Stimulated activated CD4-positive, alpha-beta T cell treated with anti-CD3 and anti-CD28 coated beads, Interleukin-4, amount 100 ng/mL, for 4 hours (primary cell): ENCODE data around the gene OMA1.

Experiments
- DNase-seq, 2 experiments: peaks; one replicate each; pipeline ENCODE4 v3.0.0-alpha.2; 2020

Gene OMA1

DNA sequence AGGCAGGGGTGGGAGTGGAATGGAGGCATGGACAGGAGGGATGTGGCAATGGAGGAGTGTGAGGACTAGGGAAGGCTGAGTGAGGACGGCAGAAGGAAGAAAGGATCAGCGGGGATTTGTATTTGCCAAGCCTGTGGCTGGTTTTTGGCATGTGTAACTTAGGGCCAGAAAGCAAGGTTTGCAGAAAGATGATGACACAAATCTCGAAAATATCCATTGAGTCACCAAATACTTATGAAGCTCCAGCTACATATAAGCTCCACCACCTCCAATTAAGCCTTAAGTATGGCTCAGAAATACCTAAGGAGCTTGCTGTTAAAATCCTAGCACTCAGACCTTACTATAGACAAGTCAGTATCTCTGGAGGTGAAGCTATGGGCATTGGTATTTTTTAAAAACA, 90.1 kb downstream of the OMA1 start:
- no peak for DNase-seq

- DNase-seq = no peak
These were observed 91.7 kb downstream of the OMA1 start for GRCh38 chr1:58454807-58455206.

GRCh38 chr1:58454385-58454784, 92.1 kb downstream of the OMA1 start:
- no peak for DNase-seq

GRCh38 chr1:58451560-58452191, 94.8 kb downstream of the OMA1 start:
- DNase-seq = no peak

- DNase-seq = no peak
These were observed 98.6 kb downstream of the OMA1 start for GRCh38 chr1:58447886-58448285.

DNA sequence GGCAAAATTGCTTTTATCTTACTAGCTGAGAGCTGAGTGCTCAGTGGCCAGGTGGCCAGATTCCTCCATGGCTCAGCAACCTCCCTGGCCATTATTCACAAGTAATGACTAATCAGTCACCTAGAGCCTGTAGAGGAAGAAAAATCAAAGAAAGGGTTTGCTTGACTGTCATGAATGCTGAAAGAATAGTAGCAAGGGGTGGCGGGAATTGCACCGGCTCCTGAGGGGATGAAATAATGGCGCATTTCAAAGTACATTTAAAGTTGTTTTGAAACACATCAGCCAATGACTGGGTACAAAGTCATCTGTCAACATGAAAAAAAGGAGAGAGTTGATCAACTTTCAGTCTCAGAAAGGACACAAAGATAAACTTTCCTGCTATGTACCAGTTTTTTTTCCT, 99.5 kb downstream of the OMA1 start:
- no peak for DNase-seq

- DNase-seq = no peak
These were observed 100.2 kb downstream of the OMA1 start for GRCh38 chr1:58446368-58446767.

DNA sequence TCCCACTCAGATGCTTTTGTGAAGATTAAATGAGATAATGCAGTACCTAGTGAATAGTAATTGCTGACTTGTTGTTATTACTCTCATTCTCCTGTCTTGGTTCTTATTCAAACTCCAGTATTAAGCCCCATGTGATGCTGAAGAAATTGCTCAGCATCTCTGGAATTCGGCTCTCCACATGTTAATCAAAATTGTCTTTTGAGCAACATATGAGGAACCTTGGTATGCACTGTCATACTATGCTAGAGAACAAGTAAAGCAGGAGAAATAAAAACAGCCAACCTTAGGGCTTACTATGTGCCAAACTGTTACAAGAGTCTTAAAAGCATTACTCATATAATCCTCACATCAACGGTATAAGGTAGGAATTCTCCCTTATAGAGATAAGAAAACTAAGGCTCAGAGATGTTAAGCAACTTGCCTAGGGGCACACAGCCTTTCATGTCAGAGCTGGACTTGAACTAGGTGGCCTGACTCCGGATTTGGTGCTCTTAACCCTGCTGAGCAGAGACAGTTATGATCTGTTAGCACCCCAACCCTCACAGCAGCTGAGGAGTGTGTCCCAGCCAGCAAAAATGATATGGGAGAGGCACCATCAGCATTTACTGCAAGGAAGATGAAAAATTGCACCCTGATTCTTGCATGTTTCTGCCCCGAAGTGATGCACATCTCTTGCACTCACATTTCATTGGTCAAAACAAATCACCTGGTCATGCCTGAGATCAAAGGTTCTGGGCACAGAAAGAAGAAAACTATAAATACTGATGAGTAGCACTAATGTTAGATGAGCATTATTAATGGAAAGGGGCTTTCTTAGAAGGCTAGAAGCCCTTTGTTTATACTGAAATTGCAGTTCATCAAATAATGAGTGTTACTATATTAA, 102.3 kb downstream of the OMA1 start:
- no peak for DNase-seq

GRCh38 chr1:58442114-58442513, 104.4 kb downstream of the OMA1 start:
- no peak for DNase-seq

GRCh38 chr1:58441699-58442098, 104.8 kb downstream of the OMA1 start:
- no peak for DNase-seq

DNA sequence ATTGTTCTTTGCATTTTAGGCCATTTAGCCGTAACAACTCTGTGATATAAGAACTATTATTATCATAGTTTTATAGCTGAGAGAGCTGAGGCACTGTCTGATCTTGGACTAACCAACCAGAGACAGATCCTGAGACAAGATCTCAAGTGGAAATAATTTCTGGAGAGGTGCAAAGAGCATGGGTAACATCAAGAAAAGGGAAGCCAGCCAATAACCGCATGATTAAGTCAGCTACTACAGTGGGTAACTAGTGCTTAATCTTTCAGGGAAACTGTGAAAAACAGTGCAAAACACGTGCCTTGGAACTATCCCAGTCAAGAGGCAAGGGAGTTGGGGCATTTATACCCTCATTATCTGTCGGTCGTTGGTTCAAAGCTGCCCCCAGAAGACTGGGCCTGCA, 105.8 kb downstream of the OMA1 start:
- no peak for DNase-seq

GRCh38 chr1:58439946-58440345, 106.6 kb downstream of the OMA1 start:
- DNase-seq = no peak

DNA sequence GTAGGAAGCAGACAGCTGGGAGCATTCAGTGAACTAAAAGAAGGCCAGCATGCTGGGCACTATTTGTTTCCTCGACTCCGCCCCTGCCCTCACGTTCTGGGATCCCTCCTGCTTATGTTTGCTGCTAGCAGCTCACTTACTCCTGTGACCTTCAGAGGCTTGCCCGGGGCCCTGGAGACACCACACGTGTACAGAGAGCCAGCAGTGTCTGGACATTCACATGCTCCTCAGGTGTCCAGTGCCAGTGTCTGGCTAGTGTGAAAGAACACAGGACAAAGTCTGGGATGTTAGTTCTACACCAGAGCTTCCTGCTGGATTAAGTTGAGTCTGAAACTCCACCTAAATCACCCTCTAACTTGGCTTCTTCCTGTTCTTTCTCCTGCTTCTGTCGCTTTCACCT, 108.1 kb downstream of the OMA1 start:
- DNase-seq = no peak

GRCh38 chr1:58437623-58438022, 108.9 kb downstream of the OMA1 start:
- no peak for DNase-seq

GRCh38 chr1:58436615-58437297, 109.8 kb downstream of the OMA1 start:
- no peak for DNase-seq

GRCh38 chr1:58435376-58435775, 111.2 kb downstream of the OMA1 start:
- no peak for DNase-seq

DNA sequence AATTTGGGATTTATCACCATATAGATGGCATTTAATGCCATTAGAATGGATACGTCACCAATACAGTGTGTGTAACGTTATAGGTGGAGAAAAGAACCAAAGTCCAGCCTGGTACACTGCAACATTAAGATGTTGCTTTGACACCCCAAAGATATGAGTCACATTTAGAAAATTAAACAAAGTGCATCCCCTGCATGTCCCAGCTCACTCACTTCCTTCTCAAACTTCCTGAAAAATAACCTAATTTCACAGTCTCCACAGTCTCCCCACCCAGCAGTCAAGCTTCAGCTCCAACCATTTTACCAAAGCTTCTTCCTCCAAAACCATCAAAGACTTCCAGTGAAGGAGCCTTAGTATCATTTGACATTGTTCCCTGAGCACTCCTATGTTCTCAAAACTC, 111.9 kb downstream of the OMA1 start:
- DNase-seq = no peak

GRCh38 chr1:58434181-58434580, 112.3 kb downstream of the OMA1 start:
- no peak for DNase-seq

DNA sequence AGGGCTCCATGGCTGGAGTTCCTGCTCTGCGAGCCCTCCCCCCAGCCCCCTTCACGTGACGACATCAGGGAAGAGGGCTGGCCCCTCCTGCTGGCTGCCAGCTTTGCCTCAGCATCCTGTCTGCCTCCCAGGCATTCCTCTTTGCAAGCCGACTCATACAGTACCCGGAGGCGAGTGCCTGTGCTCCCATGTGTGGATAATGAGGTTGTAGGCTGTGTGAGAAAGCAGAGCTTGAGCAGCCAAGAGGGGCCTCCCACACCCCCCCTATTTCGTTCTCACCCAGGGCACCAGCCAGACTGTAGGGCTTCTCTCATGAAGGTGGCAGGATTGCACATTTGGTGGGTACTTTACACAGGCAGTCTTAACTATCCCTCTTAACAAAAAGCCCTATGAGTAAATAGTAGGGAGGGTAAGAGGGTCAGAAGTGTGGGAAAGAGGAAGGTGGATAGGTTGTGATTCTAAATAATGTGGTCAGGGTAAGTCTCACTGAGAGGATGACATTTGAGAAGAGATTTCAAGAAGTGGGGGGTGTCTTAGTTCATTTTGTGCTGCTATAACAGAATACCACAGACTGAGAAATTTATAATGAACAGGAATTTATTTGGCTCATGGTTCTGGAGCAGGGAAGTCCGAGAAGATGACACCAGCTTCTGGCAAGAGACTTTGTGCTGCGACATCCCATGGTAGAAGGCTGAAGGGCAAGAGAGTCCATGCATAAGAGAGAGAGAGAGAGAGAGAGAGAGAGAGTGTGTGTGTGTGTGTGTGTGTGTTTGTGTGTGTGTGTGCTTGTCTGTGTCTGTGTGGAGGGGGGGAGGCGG, 113.5 kb downstream of the OMA1 start:
- no peak for DNase-seq

- DNase-seq = no peak
These were observed 114.5 kb downstream of the OMA1 start for GRCh38 chr1:58431901-58432620.
